ENCODE results near the gene DDX50. TPM values are rescaled to one million over a fixed set of nuclear protein-coding genes. Genes with fewer than 3 reads are reported as not detected.

The DDX50 gene
- total and polyA plus RNA-seq, 2 experiments from 2014 or later = 19.5 to 40.9 TPM

GRCh38 chr10:68870061-68870460, 31.1 kb upstream of the DDX50 start:
- H2AFZ ChIP-seq = no peak overlapping the region
- peak overlapping the region; percentile 84 for H3K27ac ChIP-seq
- no peaks in the 10 kb centered on the region for H4K20me1 ChIP-seq (ENCODE audit: insufficient read depth, poor library complexity, severe bottlenecking)
- no peaks in the 10 kb centered on the region for H3K9me2 ChIP-seq (replicated peaks; ENCODE audit: insufficient read depth)
- no peaks in the 10 kb centered on the region for H3K9me3 ChIP-seq (ENCODE audit: low read depth)
- H3K4me1 ChIP-seq (ENCODE audit: insufficient read depth) = peaks cover 32% of the 10 kb centered on the region
- no peak overlapping the region for H3K4me3 ChIP-seq
- no peak for TF ChIP-seq EZH2 (IDR thresholded peaks at IDR 0.05; ENCODE audit: borderline replicate concordance)
- TF ChIP-seq EZH2phosphoT487 (IDR thresholded peaks at IDR 0.05; ENCODE audit: low read depth, severe bottlenecking, unreplicated experiment) = no peak
- no peak for TF ChIP-seq CTCF (IDR thresholded peaks at IDR 0.05; ENCODE audit: poor library complexity)
- WGBS (ENCODE audit: low lambda C conversion rate, missing lambda C conversion rate) = 68% methylated on average over 2 of the region's 2 CpGs
- H3K27me3 ChIP-seq = no peaks in the 10 kb centered on the region
- DNase-seq (ENCODE audit: low spot score) = no peak
- no peaks in the 10 kb centered on the region for H3K79me2 ChIP-seq
- no peaks in the 10 kb centered on the region for H3K36me3 ChIP-seq (replicated peaks; ENCODE audit: insufficient read depth, low read depth)
- H3K4me2 ChIP-seq = no peak overlapping the region

DNA sequence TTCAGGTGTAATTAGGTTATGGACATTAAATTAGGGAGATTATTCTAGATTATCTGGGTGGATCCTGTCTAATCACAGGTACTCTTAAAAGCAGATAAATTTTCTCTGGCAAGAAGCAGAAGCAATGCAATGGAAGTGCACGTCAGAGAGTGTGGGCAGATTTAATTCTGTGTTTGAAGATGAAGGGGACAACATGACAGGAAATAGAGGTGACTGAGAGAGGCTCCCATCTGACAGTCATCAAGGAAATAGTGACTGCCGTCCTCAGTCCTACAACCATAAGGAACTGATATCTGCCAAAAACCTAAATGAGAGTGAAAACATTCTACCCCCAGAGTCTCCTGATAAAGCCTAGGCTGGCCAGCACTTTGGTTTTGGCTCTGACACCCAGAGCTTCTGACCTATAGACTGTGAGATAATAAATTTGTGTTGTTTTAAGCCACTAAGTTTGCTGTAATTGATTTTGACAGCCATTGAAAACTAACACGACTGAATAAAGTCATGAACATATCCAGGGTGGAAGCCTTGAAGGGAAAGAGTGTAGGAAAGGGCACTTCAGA, 30.5 kb upstream of the DDX50 start:
- no peaks in the 10 kb centered on the region for H3K9me2 ChIP-seq (replicated peaks; ENCODE audit: insufficient read depth)
- no peak for TF ChIP-seq EZH2phosphoT487 (IDR thresholded peaks at IDR 0.05; ENCODE audit: low read depth, severe bottlenecking, unreplicated experiment)
- no peak for TF ChIP-seq EZH2 (IDR thresholded peaks at IDR 0.05; ENCODE audit: borderline replicate concordance)
- no peak for TF ChIP-seq CTCF (IDR thresholded peaks at IDR 0.05; ENCODE audit: poor library complexity)
- H2AFZ ChIP-seq = peak overlapping the region; percentile 19
- no peak overlapping the region for H3K4me3 ChIP-seq
- H3K79me2 ChIP-seq = no peaks in the 10 kb centered on the region
- no peak for DNase-seq (ENCODE audit: low spot score)
- peak overlapping the region; percentile 84 for H3K27ac ChIP-seq
- WGBS (ENCODE audit: low lambda C conversion rate, missing lambda C conversion rate) = 48% methylated on average over 3 of the region's 3 CpGs
- H3K36me3 ChIP-seq (replicated peaks; ENCODE audit: insufficient read depth, low read depth) = no peaks in the 10 kb centered on the region
- no peaks in the 10 kb centered on the region for H3K9me3 ChIP-seq (ENCODE audit: low read depth)
- H4K20me1 ChIP-seq (ENCODE audit: insufficient read depth, poor library complexity, severe bottlenecking) = no peaks in the 10 kb centered on the region
- H3K27me3 ChIP-seq = no peaks in the 10 kb centered on the region
- peaks cover 32% of the 10 kb centered on the region for H3K4me1 ChIP-seq (ENCODE audit: insufficient read depth)
- H3K4me2 ChIP-seq = peak overlapping the region; percentile 51

DNA sequence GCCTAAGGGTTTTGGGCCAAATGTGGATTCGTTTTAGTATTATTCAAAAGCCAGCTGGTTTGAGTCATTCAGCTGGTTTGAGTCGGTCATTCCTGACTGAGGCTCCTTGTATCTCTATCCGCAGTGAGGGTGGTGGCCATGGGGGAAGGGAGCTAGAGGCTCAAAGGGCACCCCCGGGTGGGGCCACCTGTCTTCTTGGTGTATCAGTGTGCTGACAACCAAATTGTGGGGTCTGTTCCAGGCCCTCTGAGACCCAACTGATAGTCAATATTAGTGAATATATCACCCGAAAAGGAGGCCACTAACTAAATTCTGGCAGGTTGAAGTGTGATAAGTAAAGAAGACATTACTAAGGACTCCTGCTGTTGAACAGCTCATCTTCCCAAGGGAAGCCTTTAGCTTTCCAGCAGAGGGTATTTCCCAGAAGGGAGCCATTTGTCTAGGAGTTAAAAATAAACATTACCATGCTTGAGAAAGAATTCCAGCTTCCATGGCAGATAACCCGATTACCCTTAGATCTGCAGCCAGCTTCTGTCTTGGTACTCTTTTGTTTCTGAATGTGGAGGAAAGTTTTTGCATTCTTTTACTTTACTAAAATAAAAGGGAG, 29.9 kb upstream of the DDX50 start:
- WGBS (ENCODE audit: low lambda C conversion rate, missing lambda C conversion rate) = 32% methylated on average over 6 of the region's 6 CpGs
- Histone ChIP-seq H3K9me3 (ENCODE audit: low read depth) (no peaks in the 10 kb centered on the region), H3K79me2 (no peaks in the 10 kb centered on the region), H3K36me3 (replicated peaks; ENCODE audit: insufficient read depth, low read depth) (no peaks in the 10 kb centered on the region), H3K4me2 (peak overlapping the region; percentile 51), H3K4me3 (no peak overlapping the region), H4K20me1 (ENCODE audit: insufficient read depth, poor library complexity, severe bottlenecking) (no peaks in the 10 kb centered on the region), H3K27ac (peak overlapping the region; percentile 84), H3K9me2 (replicated peaks; ENCODE audit: insufficient read depth) (no peaks in the 10 kb centered on the region), H3K4me1 (ENCODE audit: insufficient read depth) (peaks cover 34% of the 10 kb centered on the region), H2AFZ (peak overlapping the region; percentile 19), H3K27me3 (no peaks in the 10 kb centered on the region)
- peak; percentile 46 for DNase-seq (ENCODE audit: low spot score)
- TF ChIP-seq EZH2phosphoT487 (IDR thresholded peaks at IDR 0.05; ENCODE audit: low read depth, severe bottlenecking, unreplicated experiment) (no peak), EZH2 (IDR thresholded peaks at IDR 0.05; ENCODE audit: borderline replicate concordance) (no peak), CTCF (IDR thresholded peaks at IDR 0.05; ENCODE audit: poor library complexity) (no peak)
